Anterior cingulate cortex (tissue), 58 donors: ENCODE data around the gene SWAP70.

Experiments
- DNase-seq, 58 donors: peaks; one replicate each; lab custom pipeline; 2025; lab: John Stamatoyannopoulos, UW

SWAP70 gene

GRCh38 chr11:9651481-9651880, 12.4 kb upstream of the SWAP70 start:
- no peak for DNase-seq

- DNase-seq, result no peak
These were observed 11.8 kb upstream of the SWAP70 start for GRCh38 chr11:9651899-9652748.

GRCh38 chr11:9653871-9654270, 10.0 kb upstream of the SWAP70 start:
- no peak for DNase-seq

- DNase-seq, result no peak
These were observed 7.0 kb upstream of the SWAP70 start for GRCh38 chr11:9656864-9657263.

GRCh38 chr11:9657531-9657930, 6.3 kb upstream of the SWAP70 start:
- no peak for DNase-seq

- no peak for DNase-seq
These were observed 3.0 kb upstream of the SWAP70 start for GRCh38 chr11:9660886-9661285.

GRCh38 chr11:9662273-9662672, 1.6 kb upstream of the SWAP70 start:
- DNase-seq, result peak in 3 of 58 donors; percentile 4 to 26 (median 8)

- DNase-seq, result peak in 16 of 58 donors; percentile 16 to 69 (median 46)
These were observed 647 bp downstream of the SWAP70 start for GRCh38 chr11:9664276-9665171.

GRCh38 chr11:9665749-9666148, 1.9 kb downstream of the SWAP70 start:
- no peak for DNase-seq

GRCh38 chr11:9669954-9670353, 6.1 kb downstream of the SWAP70 start:
- no peak for DNase-seq

- no peak for DNase-seq
These were observed 8.5 kb downstream of the SWAP70 start for GRCh38 chr11:9672288-9672916.

- DNase-seq, result no peak
These were observed 9.0 kb downstream of the SWAP70 start for GRCh38 chr11:9672918-9673317.

GRCh38 chr11:9675691-9676090, 11.8 kb downstream of the SWAP70 start:
- DNase-seq, result no peak

- DNase-seq, result no peak
These were observed 14.1 kb downstream of the SWAP70 start for GRCh38 chr11:9677951-9678350.

- no peak for DNase-seq
These were observed 14.7 kb downstream of the SWAP70 start for GRCh38 chr11:9678576-9678975.

GRCh38 chr11:9680028-9680427, 16.2 kb downstream of the SWAP70 start:
- no peak for DNase-seq

- DNase-seq, result no peak
These were observed 17.9 kb downstream of the SWAP70 start for GRCh38 chr11:9681583-9682372.

GRCh38 chr11:9687711-9688477, 24.0 kb downstream of the SWAP70 start:
- DNase-seq, result peak in 5 of 58 donors; percentile 2 to 50 (median 19)
